A673 (cell line): Measurements from ENCODE around the gene ARHGAP22. TPM values are rescaled to one million over a fixed set of nuclear protein-coding genes. Genes with fewer than 3 reads are reported as not detected.

Source experiments
- BruUV-seq: library from RNA; stranded (reverse); fragments of 400-500 nt; replicated peaks from 2 replicates; lab custom pipeline; 2021; lab: Mats Ljungman, UMichigan
- CTCF ChIA-PET: fragments of 300-600 bp; sonication (Branson Sonifier 250); formaldehyde crosslinking; loops from one replicate; lab custom pipeline; 2022; ENCODE audit warnings: antibody characterized with exemption; lab: Charles Lee
- POLR2A ChIA-PET: fragments of 300-600 bp; sonication (Branson Sonifier 250); formaldehyde crosslinking; loops from one replicate; lab custom pipeline; 2022; ENCODE audit warnings: antibody characterized with exemption; ENCODE audit not compliant: low non-redundant PET; lab: Charles Lee
- DNase-seq: peaks from one replicate; pipeline ENCODE4 v3.0.0-alpha.2; 2015; ENCODE audit warnings: low spot score
- H3K27ac ChIP-seq: fragments of 200-600 bp; sonication (generic); 2 replicates; pipeline ENCODE4 v1.5.1; 2016; ENCODE audit warnings: mixed run types, low read depth, mild to moderate bottlenecking, mixed read lengths, antibody characterized with exemption, low read length; ENCODE audit not compliant: poor library complexity, severe bottlenecking
- H3K27me3 ChIP-seq: fragments of 200-600 bp; sonication (generic); replicated peaks from 2 replicates; pipeline ENCODE4 v1.6.1; 2017; ENCODE audit warnings: mixed run types, low read depth, mild to moderate bottlenecking, mixed read lengths, antibody characterized with exemption, low read length; ENCODE audit not compliant: insufficient read depth, poor library complexity
- H3K36me3 ChIP-seq: fragments of 200-600 bp; sonication (generic); 2 replicates; pipeline ENCODE4 v1.6.1; 2016; ENCODE audit warnings: mixed run types, mild to moderate bottlenecking, mixed read lengths, antibody characterized with exemption, low read length; ENCODE audit not compliant: insufficient read depth, poor library complexity, severe bottlenecking
- H3K4me1 ChIP-seq: fragments of 200-600 bp; sonication (generic); 2 replicates; pipeline ENCODE4 v1.6.1; 2017; ENCODE audit warnings: mixed run types, mild to moderate bottlenecking, mixed read lengths, antibody characterized with exemption, low read length; ENCODE audit not compliant: insufficient read depth, poor library complexity, severe bottlenecking
- H3K4me3 ChIP-seq: fragments of 200-600 bp; sonication (generic); 2 replicates; pipeline ENCODE4 v1.5.1; 2016; ENCODE audit warnings: low read depth, mixed run types, mild to moderate bottlenecking, mixed read lengths, low read length; ENCODE audit not compliant: poor library complexity, severe bottlenecking
- H3K9me3 ChIP-seq: fragments of 200-600 bp; sonication (generic); 2 replicates; pipeline ENCODE4 v1.6.1; 2016; ENCODE audit warnings: mixed run types, low read depth, mild to moderate bottlenecking, mixed read lengths, antibody characterized with exemption, low read length; ENCODE audit not compliant: poor library complexity, severe bottlenecking
- EZH2 ChIP-seq: fragments of 200-600 bp; sonication (generic); IDR thresholded peaks from 2 replicates; pipeline ENCODE4 v1.6.1; 2017; ENCODE audit warnings: borderline replicate concordance, low read depth, mild to moderate bottlenecking, mixed read lengths, antibody characterized with exemption, low read length; ENCODE audit not compliant: poor library complexity, severe bottlenecking
- intact Hi-C: fragments of 100-400 bp; cut with micrococcal nuclease; formaldehyde crosslinking; loops from one replicate; pipeline ENCODE4 v1.10.0; 2022; ENCODE audit not compliant: unreplicated experiment
- total RNA-seq: library from RNA; stranded (reverse); gene quantifications from 2 replicates; pipeline ENCODE4 v1.2.3, GENCODE V29; 2021
- TF ChIP-seq, protein P1 (sequence below): fragments of 300-800, 200-600 bp; sonication (generic); conservative IDR thresholded peaks from 2 replicates; pipeline ENCODE4 v1.5.1; 2017; ENCODE audit warnings: low read depth, mild to moderate bottlenecking, antibody characterized with exemption, low read length, moderate library complexity, mixed read lengths

The ARHGAP22 gene
- total RNA-seq, 1 experiment from 2014 or later: 0.47 TPM

DNA sequence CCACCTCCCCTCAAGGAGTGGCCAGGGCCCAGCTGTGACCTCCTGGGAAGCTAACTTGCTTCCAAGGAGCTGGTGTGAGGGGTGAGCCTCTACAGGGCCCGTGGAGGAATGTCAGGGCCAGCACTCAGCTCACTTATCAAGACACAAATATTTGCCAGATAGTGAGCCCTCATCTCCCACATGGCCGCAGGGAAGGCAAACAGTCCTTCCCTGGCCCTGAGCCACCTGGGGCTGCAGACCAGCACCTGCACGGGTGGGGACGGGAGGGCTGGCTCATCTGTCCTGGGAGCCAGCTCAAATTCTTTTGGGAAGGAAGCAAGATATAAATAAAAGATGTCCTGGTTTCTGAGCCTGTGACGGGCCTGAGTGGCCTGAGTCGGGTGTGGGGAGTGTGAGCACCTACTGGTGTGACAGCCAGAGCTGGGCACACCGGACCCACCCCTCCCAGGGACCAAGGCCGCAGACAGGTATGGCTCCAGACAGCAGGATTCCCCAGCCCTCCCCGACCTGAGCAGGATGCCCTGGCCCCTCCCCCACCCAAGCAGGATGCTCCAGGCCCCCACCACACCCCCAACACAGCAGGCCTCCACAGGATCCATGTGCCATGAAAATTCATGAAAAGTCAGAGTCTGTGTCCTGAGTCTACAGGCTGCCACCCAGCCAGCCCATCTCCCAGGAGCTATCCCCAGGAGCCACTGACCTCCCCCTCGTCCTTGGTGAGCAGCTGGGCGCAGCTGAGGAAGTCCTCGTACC, 150.4 kb downstream of the ARHGAP22 start:
- Histone ChIP-seq H3K4me3 (no peak overlapping the region), H3K36me3 (no peaks in the 10 kb centered on the region), H3K4me1 (no peaks in the 10 kb centered on the region), H3K27ac (no peak overlapping the region), H3K27me3 (no peaks in the 10 kb centered on the region), H3K9me3 (no peaks in the 10 kb centered on the region)
- POLR2A ChIA-PET: no interaction called here
- TF ChIP-seq EZH2: no peak
- TF ChIP-seq, protein P1, sequence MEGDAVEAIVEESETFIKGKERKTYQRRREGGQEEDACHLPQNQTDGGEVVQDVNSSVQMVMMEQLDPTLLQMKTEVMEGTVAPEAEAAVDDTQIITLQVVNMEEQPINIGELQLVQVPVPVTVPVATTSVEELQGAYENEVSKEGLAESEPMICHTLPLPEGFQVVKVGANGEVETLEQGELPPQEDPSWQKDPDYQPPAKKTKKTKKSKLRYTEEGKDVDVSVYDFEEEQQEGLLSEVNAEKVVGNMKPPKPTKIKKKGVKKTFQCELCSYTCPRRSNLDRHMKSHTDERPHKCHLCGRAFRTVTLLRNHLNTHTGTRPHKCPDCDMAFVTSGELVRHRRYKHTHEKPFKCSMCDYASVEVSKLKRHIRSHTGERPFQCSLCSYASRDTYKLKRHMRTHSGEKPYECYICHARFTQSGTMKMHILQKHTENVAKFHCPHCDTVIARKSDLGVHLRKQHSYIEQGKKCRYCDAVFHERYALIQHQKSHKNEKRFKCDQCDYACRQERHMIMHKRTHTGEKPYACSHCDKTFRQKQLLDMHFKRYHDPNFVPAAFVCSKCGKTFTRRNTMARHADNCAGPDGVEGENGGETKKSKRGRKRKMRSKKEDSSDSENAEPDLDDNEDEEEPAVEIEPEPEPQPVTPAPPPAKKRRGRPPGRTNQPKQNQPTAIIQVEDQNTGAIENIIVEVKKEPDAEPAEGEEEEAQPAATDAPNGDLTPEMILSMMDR: no peak
- CTCF ChIA-PET: no interaction called here
- BruUV-seq: no TSS peak
- intact Hi-C loops: no loop called here
- no peak for DNase-seq

GRCh38 chr10:48453451-48454301, 151.2 kb downstream of the ARHGAP22 start:
- no peak for TF ChIP-seq EZH2
- TF ChIP-seq, protein P1: no peak
- POLR2A ChIA-PET: no interaction called here
- BruUV-seq: no TSS peak
- no peak overlapping the region for H3K4me3 ChIP-seq
- H3K27ac ChIP-seq: no peak overlapping the region
- H3K27me3 ChIP-seq: no peaks in the 10 kb centered on the region
- intact Hi-C loops: no loop called here
- H3K9me3 ChIP-seq: no peaks in the 10 kb centered on the region
- no peaks in the 10 kb centered on the region for H3K4me1 ChIP-seq
- CTCF ChIA-PET: no interaction called here
- no peaks in the 10 kb centered on the region for H3K36me3 ChIP-seq
- no peak for DNase-seq

- Histone ChIP-seq H3K4me1 (no peaks in the 10 kb centered on the region), H3K27ac (no peak overlapping the region), H3K36me3 (no peaks in the 10 kb centered on the region), H3K4me3 (no peak overlapping the region), H3K27me3 (no peaks in the 10 kb centered on the region), H3K9me3 (no peaks in the 10 kb centered on the region)
- CTCF ChIA-PET: no interaction called here
- no peak for DNase-seq
- intact Hi-C loops: no loop called here
- POLR2A ChIA-PET: no interaction called here
- no TSS peak for BruUV-seq
- TF ChIP-seq, protein P1: no peak
- no peak for TF ChIP-seq EZH2
Observed at GRCh38 chr10:48452879-48453412, 151.9 kb downstream of the ARHGAP22 start.
